ENCODE data around the gene SMAD3.

- TF ChIP-seq CTCF (IDR thresholded peaks at IDR 0.05): no peak
- TF ChIP-seq POLR2A (IDR thresholded peaks at IDR 0.05): no peak
These were observed 27.5 kb downstream of the SMAD3 start for GRCh38 chr15:67092752-67093503.
